ENCODE results near the gene EEF1A2. TPM values are rescaled to one million over a fixed set of nuclear protein-coding genes. Genes with fewer than 3 reads are reported as not detected.

EEF1A2 gene
- total and polyA plus RNA-seq, 4 donors = 79.9 to 690 (median 431) TPM

- peaks cover 14% of the 10 kb centered on the region for H3K4me1 ChIP-seq (ENCODE audit: control insufficient read depth, insufficient read depth, low read length)
- H3K27me3 ChIP-seq (ENCODE audit: control insufficient read depth, insufficient read depth, low read length) = no peaks in the 10 kb centered on the region
- 80% methylated on average over 20 of the region's 27 CpGs for WGBS (ENCODE audit: insufficient coverage)
- H3K36me3 ChIP-seq (ENCODE audit: control insufficient read depth, insufficient read depth, low read length) = peaks cover 20% of the 10 kb centered on the region
- no peak overlapping the region for H3K27ac ChIP-seq (ENCODE audit: low read depth, low read length)
- no peak for DNase-seq (ENCODE audit: low read depth in 4 of 6, low spot score in 6 of 6)
- no peaks in the 10 kb centered on the region for H3K9me3 ChIP-seq (ENCODE audit: control insufficient read depth, insufficient read depth, low read length)
- H3K4me3 ChIP-seq (ENCODE audit: low read depth, low read length) = no peak overlapping the region
These were observed 33.0 kb upstream of the EEF1A2 start for GRCh38 chr20:63531686-63532448.

- Histone ChIP-seq H3K27me3 (ENCODE audit: control insufficient read depth, insufficient read depth, low read length) (no peaks in the 10 kb centered on the region), H3K9me3 (ENCODE audit: control insufficient read depth, insufficient read depth, low read length) (no peaks in the 10 kb centered on the region), H3K4me3 (ENCODE audit: low read depth, low read length) (no peak overlapping the region), H3K27ac (ENCODE audit: low read depth, low read length) (no peak overlapping the region), H3K4me1 (ENCODE audit: control insufficient read depth, insufficient read depth, low read length) (peaks cover 8% of the 10 kb centered on the region), H3K36me3 (ENCODE audit: control insufficient read depth, insufficient read depth, low read length) (peaks cover 20% of the 10 kb centered on the region)
- 83% methylated on average over 12 of the region's 14 CpGs for WGBS (ENCODE audit: insufficient coverage)
- no peak for DNase-seq (ENCODE audit: low read depth in 4 of 6, low spot score in 6 of 6)
These were observed 31.9 kb upstream of the EEF1A2 start for GRCh38 chr20:63530788-63531160.

- H3K9me3 ChIP-seq (ENCODE audit: control insufficient read depth, insufficient read depth, low read length) = no peaks in the 10 kb centered on the region
- peaks cover 20% of the 10 kb centered on the region for H3K36me3 ChIP-seq (ENCODE audit: control insufficient read depth, insufficient read depth, low read length)
- no peak overlapping the region for H3K4me3 ChIP-seq (ENCODE audit: low read depth, low read length)
- no peak for DNase-seq (ENCODE audit: low read depth in 4 of 6, low spot score in 6 of 6)
- peaks cover 8% of the 10 kb centered on the region for H3K4me1 ChIP-seq (ENCODE audit: control insufficient read depth, insufficient read depth, low read length)
- no peaks in the 10 kb centered on the region for H3K27me3 ChIP-seq (ENCODE audit: control insufficient read depth, insufficient read depth, low read length)
- H3K27ac ChIP-seq (ENCODE audit: low read depth, low read length) = no peak overlapping the region
- 78% methylated on average over 36 of the region's 39 CpGs for WGBS (ENCODE audit: insufficient coverage)
These were observed 31.2 kb upstream of the EEF1A2 start for GRCh38 chr20:63529861-63530787.

DNA sequence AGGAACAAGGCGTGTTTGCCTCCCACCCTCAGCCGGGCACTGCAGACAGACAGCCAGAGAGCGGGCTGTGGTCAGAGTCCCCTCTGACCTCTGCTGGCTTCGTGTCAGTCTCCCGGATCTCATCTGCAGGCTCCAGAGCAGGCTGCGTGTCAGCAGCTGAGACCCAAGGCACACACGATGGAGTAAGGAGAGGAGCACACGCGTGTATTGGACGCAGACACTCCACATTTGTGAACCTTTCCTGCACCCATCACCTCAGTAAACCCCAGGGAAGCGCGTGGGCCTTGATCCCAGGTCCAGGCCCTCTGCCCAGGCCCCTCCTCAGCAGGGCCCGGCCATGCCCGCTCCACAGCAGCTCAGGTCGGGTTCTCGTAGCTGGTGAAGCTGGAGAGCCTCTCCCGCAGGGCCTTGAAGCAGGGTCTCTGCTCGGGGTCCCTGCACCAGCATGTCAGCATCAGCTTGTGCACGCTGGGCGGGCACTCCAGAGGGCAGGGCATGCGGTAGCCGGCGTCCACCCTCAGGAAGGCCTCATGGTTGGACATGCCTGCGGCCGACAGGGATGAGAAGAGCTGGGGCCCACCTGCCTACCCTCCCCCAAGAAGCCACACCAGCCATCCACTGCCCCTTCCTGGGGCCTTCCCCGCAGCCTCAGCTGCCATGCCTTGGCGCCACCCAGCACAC lies 30.4 kb upstream of the EEF1A2 start:
- peaks cover 21% of the 10 kb centered on the region for H3K36me3 ChIP-seq (ENCODE audit: control insufficient read depth, insufficient read depth, low read length)
- no peak overlapping the region for H3K4me3 ChIP-seq (ENCODE audit: low read depth, low read length)
- H3K27me3 ChIP-seq (ENCODE audit: control insufficient read depth, insufficient read depth, low read length) = no peaks in the 10 kb centered on the region
- no peak overlapping the region for H3K27ac ChIP-seq (ENCODE audit: low read depth, low read length)
- no peaks in the 10 kb centered on the region for H3K4me1 ChIP-seq (ENCODE audit: control insufficient read depth, insufficient read depth, low read length)
- no peak for DNase-seq (ENCODE audit: low read depth in 4 of 6, low spot score in 6 of 6)
- H3K9me3 ChIP-seq (ENCODE audit: control insufficient read depth, insufficient read depth, low read length) = no peaks in the 10 kb centered on the region
- 84% methylated on average over 22 of the region's 27 CpGs for WGBS (ENCODE audit: insufficient coverage)

DNA sequence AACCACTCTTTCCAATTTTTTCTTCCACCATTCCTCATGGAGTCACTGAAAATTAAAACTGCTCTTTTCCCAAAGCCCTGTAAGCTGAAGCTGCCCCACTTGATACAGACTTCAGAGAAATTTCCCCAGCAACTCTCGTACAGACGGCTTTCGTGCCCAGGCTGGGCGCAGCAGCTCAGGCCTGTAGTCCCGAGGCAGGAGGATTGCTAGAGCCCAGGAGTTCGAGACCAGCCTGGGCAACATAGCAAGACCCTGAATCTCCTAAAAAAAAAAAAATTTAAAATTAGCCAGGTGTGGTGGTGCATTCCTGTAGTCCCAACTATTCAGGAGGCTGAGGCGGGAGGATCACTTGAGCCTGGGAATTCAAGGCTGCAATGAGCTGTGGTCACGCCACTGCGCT lies 28.3 kb upstream of the EEF1A2 start:
- 90% methylated on average over 3 of the region's 9 CpGs for WGBS (ENCODE audit: insufficient coverage)
- Histone ChIP-seq H3K4me1 (ENCODE audit: control insufficient read depth, insufficient read depth, low read length) (peaks cover 13% of the 10 kb centered on the region), H3K27ac (ENCODE audit: low read depth, low read length) (no peak overlapping the region), H3K36me3 (ENCODE audit: control insufficient read depth, insufficient read depth, low read length) (peaks cover 36% of the 10 kb centered on the region), H3K9me3 (ENCODE audit: control insufficient read depth, insufficient read depth, low read length) (no peaks in the 10 kb centered on the region), H3K27me3 (ENCODE audit: control insufficient read depth, insufficient read depth, low read length) (no peaks in the 10 kb centered on the region), H3K4me3 (ENCODE audit: low read depth, low read length) (no peak overlapping the region)
- no peak for DNase-seq (ENCODE audit: low read depth in 4 of 6, low spot score in 6 of 6)

- H3K27me3 ChIP-seq (ENCODE audit: control insufficient read depth, insufficient read depth, low read length) = no peaks in the 10 kb centered on the region
- no peak overlapping the region for H3K4me3 ChIP-seq (ENCODE audit: low read depth, low read length)
- H3K36me3 ChIP-seq (ENCODE audit: control insufficient read depth, insufficient read depth, low read length) = peaks cover 47% of the 10 kb centered on the region
- H3K27ac ChIP-seq (ENCODE audit: low read depth, low read length) = no peak overlapping the region
- H3K4me1 ChIP-seq (ENCODE audit: control insufficient read depth, insufficient read depth, low read length) = peaks cover 21% of the 10 kb centered on the region
- no peak for DNase-seq (ENCODE audit: low read depth in 4 of 6, low spot score in 6 of 6)
- no peaks in the 10 kb centered on the region for H3K9me3 ChIP-seq (ENCODE audit: control insufficient read depth, insufficient read depth, low read length)
- WGBS (ENCODE audit: insufficient coverage) = 33% methylated on average over 1 of the region's 2 CpGs
These were observed 27.1 kb upstream of the EEF1A2 start for GRCh38 chr20:63525971-63526370.

DNA sequence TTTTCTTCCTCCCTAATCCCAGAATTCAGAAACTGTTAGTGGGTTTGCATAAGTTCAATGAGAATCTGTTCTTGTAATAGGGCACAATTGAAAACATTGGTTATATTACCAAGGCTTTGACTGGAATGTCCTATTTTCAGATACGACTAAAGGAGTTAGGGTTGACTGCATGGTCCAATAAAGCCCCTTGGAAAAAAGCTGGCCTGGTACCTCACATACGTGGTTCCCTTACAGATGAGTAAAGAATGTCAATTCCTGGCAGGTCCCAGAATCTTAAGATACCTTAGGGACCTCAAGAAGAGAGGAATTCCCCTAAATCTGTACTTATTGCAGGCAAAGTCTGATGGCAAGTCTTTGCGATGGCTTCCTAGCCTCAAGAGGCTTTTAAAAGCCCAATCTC lies 26.3 kb upstream of the EEF1A2 start:
- DNase-seq (ENCODE audit: low read depth in 4 of 6, low spot score in 6 of 6) = no peak
- Histone ChIP-seq H3K27me3 (ENCODE audit: control insufficient read depth, insufficient read depth, low read length) (no peaks in the 10 kb centered on the region), H3K27ac (ENCODE audit: low read depth, low read length) (no peak overlapping the region), H3K36me3 (ENCODE audit: control insufficient read depth, insufficient read depth, low read length) (peaks cover 43% of the 10 kb centered on the region), H3K4me3 (ENCODE audit: low read depth, low read length) (no peak overlapping the region), H3K4me1 (ENCODE audit: control insufficient read depth, insufficient read depth, low read length) (peaks cover 21% of the 10 kb centered on the region), H3K9me3 (ENCODE audit: control insufficient read depth, insufficient read depth, low read length) (no peaks in the 10 kb centered on the region)
- WGBS (ENCODE audit: insufficient coverage) = 82% methylated on average over 2 of the region's 3 CpGs

GRCh38 chr20:63522981-63523611 lies 24.2 kb upstream of the EEF1A2 start:
- 91% methylated on average over 8 of the region's 11 CpGs for WGBS (ENCODE audit: insufficient coverage)
- Histone ChIP-seq H3K4me3 (ENCODE audit: low read depth, low read length) (no peak overlapping the region), H3K36me3 (ENCODE audit: control insufficient read depth, insufficient read depth, low read length) (peaks cover 40% of the 10 kb centered on the region), H3K4me1 (ENCODE audit: control insufficient read depth, insufficient read depth, low read length) (peaks cover 41% of the 10 kb centered on the region), H3K27ac (ENCODE audit: low read depth, low read length) (no peak overlapping the region), H3K27me3 (ENCODE audit: control insufficient read depth, insufficient read depth, low read length) (no peaks in the 10 kb centered on the region), H3K9me3 (ENCODE audit: control insufficient read depth, insufficient read depth, low read length) (no peaks in the 10 kb centered on the region)
- DNase-seq (ENCODE audit: low read depth in 4 of 6, low spot score in 6 of 6) = no peak
